ENCODE measurements around the gene ADGRE1. TPM values are rescaled to one million over a fixed set of nuclear protein-coding genes. Genes with fewer than 3 reads are reported as not detected.

The ADGRE1 gene
- total RNA-seq, 2 donors from 2014 or later, result 0.15 to 0.85 TPM

DNA sequence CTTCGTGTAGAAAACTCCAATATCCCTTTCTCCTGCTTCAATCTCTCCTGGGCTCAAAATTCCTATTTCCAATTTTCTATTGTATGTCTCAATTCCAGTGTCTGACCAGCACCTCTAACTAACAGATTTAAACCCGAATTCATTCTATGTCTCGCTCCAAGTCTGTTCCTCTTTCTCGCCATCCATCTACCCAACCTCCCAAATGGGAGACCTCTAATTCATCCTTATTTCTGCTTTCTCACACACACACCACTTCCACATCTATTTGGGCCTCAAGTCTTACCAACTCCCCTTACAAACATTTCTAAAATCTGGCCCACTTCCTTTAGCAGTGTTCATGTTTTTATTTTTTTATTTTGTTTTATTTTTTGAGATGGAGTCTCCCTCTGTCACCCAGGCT is 80.6 kb downstream of the ADGRE1 start:
- no peak for DNase-seq
- intact Hi-C loops (cut with DNase I), result no loop called here
- Histone ChIP-seq H3K27me3 (no peaks in the 10 kb centered on the region), H3K27ac (no peak overlapping the region), H3K36me3 (no peaks in the 10 kb centered on the region), H3K4me3 (no peak overlapping the region), H3K4me1 (no peaks in the 10 kb centered on the region), H3K9me3 (no peaks in the 10 kb centered on the region), H3K9ac (ENCODE audit: low read depth in 2 of 2, low read length in 2 of 2) (no peak overlapping the region)
- TF ChIP-seq, protein P1, sequence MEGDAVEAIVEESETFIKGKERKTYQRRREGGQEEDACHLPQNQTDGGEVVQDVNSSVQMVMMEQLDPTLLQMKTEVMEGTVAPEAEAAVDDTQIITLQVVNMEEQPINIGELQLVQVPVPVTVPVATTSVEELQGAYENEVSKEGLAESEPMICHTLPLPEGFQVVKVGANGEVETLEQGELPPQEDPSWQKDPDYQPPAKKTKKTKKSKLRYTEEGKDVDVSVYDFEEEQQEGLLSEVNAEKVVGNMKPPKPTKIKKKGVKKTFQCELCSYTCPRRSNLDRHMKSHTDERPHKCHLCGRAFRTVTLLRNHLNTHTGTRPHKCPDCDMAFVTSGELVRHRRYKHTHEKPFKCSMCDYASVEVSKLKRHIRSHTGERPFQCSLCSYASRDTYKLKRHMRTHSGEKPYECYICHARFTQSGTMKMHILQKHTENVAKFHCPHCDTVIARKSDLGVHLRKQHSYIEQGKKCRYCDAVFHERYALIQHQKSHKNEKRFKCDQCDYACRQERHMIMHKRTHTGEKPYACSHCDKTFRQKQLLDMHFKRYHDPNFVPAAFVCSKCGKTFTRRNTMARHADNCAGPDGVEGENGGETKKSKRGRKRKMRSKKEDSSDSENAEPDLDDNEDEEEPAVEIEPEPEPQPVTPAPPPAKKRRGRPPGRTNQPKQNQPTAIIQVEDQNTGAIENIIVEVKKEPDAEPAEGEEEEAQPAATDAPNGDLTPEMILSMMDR (IDR thresholded peaks at IDR 0.05), result no peak

GRCh38 chr19:6969490-6969889 is 82.1 kb downstream of the ADGRE1 start:
- no peak for DNase-seq
- Histone ChIP-seq H3K9me3 (no peaks in the 10 kb centered on the region), H3K36me3 (no peaks in the 10 kb centered on the region), H3K4me1 (no peaks in the 10 kb centered on the region), H3K27me3 (no peaks in the 10 kb centered on the region), H3K9ac (ENCODE audit: low read depth in 2 of 2, low read length in 2 of 2) (no peak overlapping the region), H3K4me3 (no peak overlapping the region), H3K27ac (no peak overlapping the region)
- TF ChIP-seq, protein P1 (IDR thresholded peaks at IDR 0.05), result no peak
- intact Hi-C loops (cut with DNase I), result no loop called here

DNA sequence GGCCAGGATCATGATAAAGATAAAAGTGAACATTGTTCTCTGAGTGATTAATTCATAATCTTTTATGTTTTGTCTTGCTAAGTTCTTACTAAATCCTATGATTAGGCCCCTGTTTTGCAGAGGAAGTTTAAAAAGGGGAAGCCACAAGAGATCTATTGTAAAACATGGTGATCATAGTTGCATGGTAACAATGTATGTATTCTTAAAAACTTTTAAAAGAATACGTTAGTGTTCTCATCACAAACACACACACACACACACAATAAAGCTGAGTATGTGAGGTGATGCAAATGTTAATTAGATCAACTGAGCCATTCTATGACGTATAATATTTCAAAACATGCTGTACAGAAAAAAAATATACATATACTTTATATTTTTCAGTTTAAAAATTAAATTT is 82.6 kb downstream of the ADGRE1 start:
- Histone ChIP-seq H3K27me3 (no peaks in the 10 kb centered on the region), H3K4me3 (no peak overlapping the region), H3K27ac (no peak overlapping the region), H3K36me3 (no peaks in the 10 kb centered on the region), H3K9ac (ENCODE audit: low read depth in 2 of 2, low read length in 2 of 2) (no peak overlapping the region), H3K9me3 (no peaks in the 10 kb centered on the region), H3K4me1 (no peaks in the 10 kb centered on the region)
- TF ChIP-seq, protein P1 (IDR thresholded peaks at IDR 0.05), result no peak
- no peak for DNase-seq
- intact Hi-C loops (cut with DNase I), result no loop called here

GRCh38 chr19:6970443-6970842 is 83.1 kb downstream of the ADGRE1 start:
- DNase-seq, result no peak
- intact Hi-C loops (cut with DNase I), result no loop called here
- H3K4me3 ChIP-seq, result no peak overlapping the region
- no peak overlapping the region for H3K9ac ChIP-seq (ENCODE audit: low read depth in 2 of 2, low read length in 2 of 2)
- no peaks in the 10 kb centered on the region for H3K27me3 ChIP-seq
- H3K9me3 ChIP-seq, result no peaks in the 10 kb centered on the region
- no peaks in the 10 kb centered on the region for H3K4me1 ChIP-seq
- TF ChIP-seq, protein P1 (IDR thresholded peaks at IDR 0.05), result no peak
- no peak overlapping the region for H3K27ac ChIP-seq
- H3K36me3 ChIP-seq, result no peaks in the 10 kb centered on the region

GRCh38 chr19:6971366-6971765 is 84.0 kb downstream of the ADGRE1 start:
- Histone ChIP-seq H3K9me3 (no peaks in the 10 kb centered on the region), H3K36me3 (no peaks in the 10 kb centered on the region), H3K27me3 (no peaks in the 10 kb centered on the region), H3K27ac (no peak overlapping the region), H3K9ac (ENCODE audit: low read depth in 2 of 2, low read length in 2 of 2) (no peak overlapping the region), H3K4me1 (no peaks in the 10 kb centered on the region), H3K4me3 (no peak overlapping the region)
- DNase-seq, result no peak
- TF ChIP-seq, protein P1 (IDR thresholded peaks at IDR 0.05), result no peak
- intact Hi-C loops (cut with DNase I), result no loop called here

DNA sequence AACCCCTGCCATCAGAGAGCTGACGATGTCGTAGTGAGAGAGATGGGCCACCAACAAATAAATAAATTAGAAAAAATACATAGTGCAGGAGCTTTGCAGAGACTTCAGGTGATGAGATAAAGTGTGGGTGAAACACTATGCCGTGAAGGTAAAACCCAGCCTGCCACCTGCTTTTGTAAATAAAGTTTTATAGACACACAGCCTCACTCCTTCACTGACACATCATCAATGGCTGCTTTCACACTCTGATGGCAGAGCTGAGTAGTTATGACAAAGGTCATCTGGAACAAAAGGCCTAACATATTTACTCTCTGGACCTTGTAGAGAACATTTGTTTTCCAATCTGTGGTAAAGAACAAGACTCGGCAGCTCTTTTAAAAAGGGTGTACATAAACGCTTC is 88.8 kb downstream of the ADGRE1 start:
- Histone ChIP-seq H3K27ac (no peak overlapping the region), H3K27me3 (no peaks in the 10 kb centered on the region), H3K9me3 (no peaks in the 10 kb centered on the region), H3K4me1 (no peaks in the 10 kb centered on the region), H3K36me3 (no peaks in the 10 kb centered on the region), H3K4me3 (no peak overlapping the region), H3K9ac (ENCODE audit: low read depth in 2 of 2, low read length in 2 of 2) (no peak overlapping the region)
- TF ChIP-seq, protein P1 (IDR thresholded peaks at IDR 0.05), result no peak
- DNase-seq, result no peak
- intact Hi-C loops (cut with DNase I), result no loop called here

Data from colonic mucosa (tissue), 4 donors.